ENCODE data around the gene CISD3. TPM values are rescaled to one million over a fixed set of nuclear protein-coding genes. Genes with fewer than 3 reads are reported as not detected.

The CISD3 gene
- total RNA-seq, 2 donors from 2014 or later, result 24.7 to 27.4 TPM

DNA sequence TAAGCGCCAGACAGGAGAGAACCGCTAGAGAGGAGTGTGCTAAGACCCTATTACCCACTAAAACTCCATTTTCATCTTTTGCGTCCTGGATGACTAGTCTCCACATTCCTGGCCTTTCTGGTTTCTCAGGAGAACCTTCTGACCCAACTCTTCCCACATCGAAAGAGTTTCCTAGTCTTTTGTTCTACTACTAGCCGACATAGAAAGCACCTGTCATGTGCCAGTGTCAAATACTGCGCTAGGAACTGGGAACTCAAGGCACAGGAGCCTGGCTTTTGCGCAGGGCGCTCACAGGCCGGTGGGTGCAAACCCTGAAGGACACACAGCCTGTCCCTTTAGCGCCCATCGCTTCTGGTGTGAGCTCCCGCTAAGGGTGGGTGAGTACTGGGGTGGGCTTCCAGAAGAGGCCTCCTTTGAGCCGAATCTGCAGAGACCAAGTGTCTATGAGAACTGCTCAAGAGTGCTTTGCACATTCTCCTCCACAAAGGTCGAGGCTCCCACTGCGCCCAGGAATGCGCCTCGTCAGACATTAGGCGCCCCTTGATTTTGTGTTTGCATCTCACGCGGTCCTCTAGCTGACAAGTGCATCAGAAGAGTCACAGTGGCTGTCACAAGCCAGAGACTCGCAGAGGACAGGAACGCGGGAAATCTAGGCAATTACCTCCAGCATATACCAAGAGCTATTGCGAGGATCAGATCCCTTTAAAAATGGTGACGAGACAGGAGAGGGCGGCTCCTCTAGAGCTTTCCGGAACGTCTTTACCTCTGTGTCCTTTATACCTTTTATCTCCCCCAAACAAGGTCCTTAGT is 20.4 kb downstream of the CISD3 start:
- DNase-seq (ENCODE audit: low spot score), result no peak
- intact Hi-C loops (cut with DNase I), result no loop called here

DNA sequence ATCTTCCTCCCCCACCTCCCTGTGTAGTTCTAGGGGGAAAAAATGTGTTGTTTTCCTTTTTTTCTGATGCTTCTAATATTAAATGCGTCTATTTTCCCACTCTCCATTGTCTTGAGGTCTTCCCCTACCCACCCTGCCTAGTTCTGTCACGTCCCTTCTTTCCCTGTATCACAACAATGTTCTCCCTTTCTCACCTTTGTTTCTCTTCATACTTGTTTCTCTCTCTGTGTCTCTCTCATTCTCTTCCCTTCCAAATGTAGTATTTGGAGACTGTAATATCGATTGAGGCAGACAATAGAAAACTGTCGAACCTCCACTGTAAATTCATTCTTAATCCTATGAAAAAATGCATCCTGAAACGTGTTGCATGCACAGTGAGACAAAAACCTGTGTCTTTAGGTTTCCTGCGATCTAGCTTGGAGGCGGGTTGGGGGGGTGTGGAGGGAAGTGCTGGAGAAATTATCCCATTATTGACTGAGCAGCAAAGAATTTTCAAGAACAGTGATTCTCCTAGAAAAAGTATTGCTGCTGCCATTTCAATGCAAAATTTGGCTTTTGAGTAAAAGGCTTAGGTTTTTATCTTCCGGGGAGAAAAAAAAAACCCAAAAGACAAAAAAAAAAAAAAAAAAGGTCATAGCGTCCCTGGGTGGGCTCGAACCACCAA is 21.1 kb downstream of the CISD3 start:
- intact Hi-C loops (cut with DNase I), result no loop called here
- DNase-seq (ENCODE audit: low spot score), result no peak

DNA sequence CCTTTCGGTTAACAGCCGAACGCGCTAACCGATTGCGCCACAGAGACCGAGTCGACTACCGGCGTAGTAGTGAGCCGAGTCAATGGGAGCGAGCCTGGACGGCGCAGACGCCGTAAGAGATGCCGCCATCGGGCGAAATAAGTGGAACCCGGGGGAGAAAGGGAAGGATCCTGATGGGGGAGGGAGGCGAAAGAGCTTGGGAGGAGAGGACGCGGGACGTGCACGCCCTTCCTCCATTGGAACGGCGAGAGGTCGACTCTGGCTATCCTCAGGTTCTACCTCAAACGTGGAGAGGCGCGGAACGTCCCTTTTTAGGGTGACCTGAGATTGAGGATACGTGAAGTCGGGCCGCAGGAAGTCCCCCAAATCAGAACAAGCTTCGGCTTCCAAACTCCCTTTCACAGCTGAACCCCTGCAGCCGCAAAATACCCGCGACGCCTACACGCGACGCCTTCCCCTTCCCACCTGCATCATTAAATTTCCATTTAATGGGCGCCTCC is 21.7 kb downstream of the CISD3 start:
- intact Hi-C loops (cut with DNase I), result no loop called here
- peak; percentile 94 for DNase-seq (ENCODE audit: low spot score)

DNA sequence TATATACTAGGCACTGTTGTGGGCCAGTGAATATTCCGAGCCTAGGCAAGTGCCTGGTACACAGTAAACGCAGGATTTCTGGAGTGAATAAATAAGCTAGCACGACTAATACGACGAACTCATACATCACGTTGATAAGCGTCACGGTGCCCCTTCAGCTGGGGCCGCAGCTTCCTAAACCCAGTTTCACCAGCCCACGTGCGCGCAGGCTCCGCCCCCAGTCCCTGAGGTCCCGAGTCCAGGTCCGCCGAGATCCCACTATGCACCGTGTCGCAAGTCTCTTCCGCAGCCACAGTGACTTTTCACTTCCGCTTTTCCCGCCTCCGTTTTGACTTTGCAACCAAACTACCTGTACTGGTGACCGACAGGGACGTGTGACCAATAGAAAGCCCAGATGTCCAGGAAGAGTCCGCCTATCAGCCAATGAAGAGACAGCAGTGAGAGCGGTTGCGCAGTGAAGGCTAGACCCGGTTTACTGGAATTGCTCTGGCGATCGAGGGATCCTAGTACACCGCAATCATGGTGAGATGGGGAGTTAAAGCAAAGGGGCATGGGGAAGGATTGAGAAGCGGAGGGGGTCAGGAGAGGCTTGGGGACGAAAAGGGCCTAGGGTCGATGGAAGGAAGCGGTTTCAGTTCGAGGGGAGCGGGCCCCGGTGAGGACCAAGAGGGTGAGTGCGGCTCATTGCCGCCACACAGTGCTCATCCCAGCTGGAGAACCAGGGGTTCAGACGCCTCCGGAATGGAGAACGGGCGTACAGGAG is 22.3 kb downstream of the CISD3 start, which contains the start of gene PSMB3:
PSMB3 (plus strand) TSS at position 434 of the 763 bp plus-strand sequence; CDS start at position 520, 86 bp downstream.
- intact Hi-C loops (cut with DNase I), result no loop called here
- DNase-seq (ENCODE audit: low spot score), result peak; percentile 98

DNA sequence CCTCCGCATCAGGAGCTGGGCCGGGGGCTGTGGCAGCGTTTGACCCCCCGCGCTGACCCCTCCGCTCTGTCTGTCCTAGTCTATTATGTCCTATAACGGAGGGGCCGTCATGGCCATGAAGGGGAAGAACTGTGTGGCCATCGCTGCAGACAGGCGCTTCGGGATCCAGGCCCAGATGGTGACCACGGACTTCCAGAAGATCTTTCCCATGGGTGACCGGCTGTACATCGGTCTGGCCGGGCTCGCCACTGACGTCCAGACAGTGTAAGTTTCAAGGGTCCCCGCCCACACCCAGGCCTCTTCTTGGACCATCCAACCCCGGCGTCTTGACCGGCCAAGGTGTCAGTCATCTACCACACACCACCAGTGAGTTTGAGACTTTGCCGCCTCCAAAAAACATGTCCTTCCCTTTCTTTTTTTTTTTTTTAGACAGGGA is 22.9 kb downstream of the CISD3 start:
- no peak for DNase-seq (ENCODE audit: low spot score)
- intact Hi-C loops (cut with DNase I), result no loop called here

DNA sequence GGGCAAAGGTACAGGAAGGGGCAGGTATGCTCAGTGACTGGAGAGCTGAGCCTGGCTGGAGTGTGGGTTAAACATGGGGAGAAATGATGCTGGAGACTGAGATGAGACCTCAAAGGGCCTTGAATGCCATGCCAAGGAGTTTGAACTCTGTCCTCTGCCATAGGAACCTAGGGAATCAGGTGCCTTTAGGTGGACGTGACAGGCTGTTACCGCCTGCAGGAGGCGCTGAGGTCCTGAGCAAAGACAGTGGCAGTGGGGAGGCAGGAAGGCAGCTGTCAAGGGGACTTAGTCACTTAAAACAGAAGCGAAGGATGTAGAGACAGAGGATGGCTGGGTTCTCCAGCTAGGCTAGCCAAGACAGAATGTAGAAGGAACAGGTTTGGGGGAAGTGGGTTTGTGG is 31.5 kb downstream of the CISD3 start:
- intact Hi-C loops (cut with DNase I), result no loop called here
- no peak for DNase-seq (ENCODE audit: low spot score)

DNA sequence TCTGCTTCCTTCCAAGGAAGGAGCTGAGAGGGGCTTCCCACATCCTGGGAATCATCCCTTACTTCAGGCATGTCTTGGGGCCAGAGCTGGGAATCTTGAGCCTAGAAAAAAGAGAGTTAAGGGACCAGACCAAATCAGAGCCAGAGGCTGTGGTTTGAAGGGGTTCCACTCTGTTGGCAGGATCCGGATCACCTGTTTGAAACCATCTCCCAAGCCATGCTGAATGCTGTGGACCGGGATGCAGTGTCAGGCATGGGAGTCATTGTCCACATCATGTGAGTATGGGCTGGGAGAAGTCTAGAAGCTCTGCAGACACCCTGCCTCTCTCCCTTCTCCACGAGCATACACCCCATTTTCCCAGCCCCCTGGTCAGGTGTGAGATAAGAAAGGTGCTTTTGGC is 32.1 kb downstream of the CISD3 start:
- DNase-seq (ENCODE audit: low spot score), result no peak
- intact Hi-C loops (cut with DNase I), result no loop called here

DNA sequence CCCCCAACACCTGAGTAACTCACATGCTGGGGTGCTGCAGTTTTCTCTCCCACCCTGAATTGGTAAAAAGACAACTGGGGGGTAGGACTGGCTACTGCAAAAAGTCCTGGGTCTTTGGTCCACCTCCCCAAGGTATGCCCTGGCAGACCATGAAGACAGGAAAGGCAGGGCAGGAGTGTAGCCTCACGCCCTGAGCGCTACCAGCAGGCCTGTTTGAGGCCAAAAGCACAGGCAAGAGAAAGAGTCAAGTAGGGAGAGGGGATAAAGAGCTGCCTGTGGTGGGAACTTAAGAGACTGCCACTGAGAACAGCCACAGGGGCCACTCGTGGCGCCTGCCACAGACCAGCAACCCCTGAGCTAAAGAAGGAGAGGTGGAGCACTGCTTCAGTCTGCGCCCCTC is 36.2 kb downstream of the CISD3 start:
- intact Hi-C loops (cut with DNase I), result no loop called here
- DNase-seq (ENCODE audit: low spot score), result no peak

DNA sequence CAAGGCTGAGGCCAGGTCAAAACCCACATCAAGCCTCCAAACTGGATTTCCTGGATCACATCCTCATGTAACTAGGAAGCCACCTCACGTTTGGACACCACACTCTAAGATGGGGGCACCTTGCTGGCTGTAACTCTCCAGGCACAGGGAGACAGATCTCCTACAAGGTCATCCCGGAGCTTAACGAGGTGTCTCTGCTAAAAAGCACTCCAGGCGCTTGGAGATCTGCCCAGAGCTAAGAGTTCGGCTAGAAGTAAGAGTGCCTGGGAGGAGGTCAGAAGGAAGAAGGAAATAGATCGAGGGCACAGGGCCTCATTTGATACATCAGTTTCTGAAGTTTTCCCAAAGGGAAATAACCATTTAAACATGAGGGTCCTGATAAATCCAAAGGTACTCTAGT is 38.3 kb downstream of the CISD3 start:
- intact Hi-C loops (cut with DNase I), result no loop called here
- DNase-seq (ENCODE audit: low spot score), result no peak

DNA sequence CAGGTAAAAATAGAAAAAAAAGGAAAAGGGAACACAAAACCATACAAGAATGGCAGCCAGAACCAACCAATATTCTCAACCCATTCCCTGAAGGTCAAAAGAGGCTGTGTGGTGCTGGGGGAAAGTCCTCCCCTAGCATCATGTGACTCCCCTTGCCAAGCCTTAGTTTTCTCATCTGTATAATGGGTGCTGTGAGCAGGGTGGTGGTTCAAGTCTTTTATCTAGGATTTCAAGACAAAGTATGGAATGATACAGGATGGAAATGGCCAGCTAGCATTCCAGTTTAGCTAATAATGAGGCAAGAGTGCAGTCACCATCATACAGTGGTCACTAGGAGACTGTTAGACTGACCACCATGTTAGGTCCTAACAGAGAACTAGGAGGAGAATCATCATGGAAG is 43.1 kb downstream of the CISD3 start:
- intact Hi-C loops (cut with DNase I), result loop anchor here in 1 of 2 donors (10.0 kb wide), 1 partner anchor 422 kb away; the partner anchor contains the start of gene CACNB1
- no peak for DNase-seq (ENCODE audit: low spot score)

DNA sequence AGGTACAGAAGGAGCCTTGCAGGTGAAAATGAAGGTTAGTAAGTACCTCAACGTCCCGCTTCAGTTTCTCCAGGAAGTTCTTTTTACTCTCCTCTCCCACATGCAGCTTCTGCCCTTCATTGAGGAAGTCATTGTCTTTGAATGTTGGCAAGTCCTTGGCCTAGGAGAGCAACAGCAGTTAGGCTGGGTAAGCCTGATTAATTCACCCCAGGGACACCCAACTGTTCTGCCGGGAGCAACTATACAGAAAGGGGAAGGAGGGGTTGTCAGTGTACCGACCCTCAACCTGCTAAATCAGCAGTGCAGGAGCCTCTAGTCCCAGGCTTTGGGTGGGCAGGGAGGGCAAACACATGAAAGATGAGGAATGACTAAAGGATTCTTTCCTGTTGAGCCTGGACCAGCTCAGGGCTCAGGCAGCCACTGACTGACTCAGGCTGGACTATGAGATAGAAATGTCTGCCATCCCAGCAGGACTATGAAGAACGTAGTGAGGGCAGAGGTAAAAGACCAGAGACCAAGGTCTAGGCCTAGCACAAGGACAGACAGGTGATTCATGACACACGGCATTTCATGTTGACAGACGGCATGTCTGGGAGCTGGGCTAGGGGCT is 47.6 kb downstream of the CISD3 start:
- intact Hi-C loops (cut with DNase I), result loop anchor here in 1 of 2 donors (10.0 kb wide), 1 partner anchor 417 kb away; the partner anchor contains the start of gene CACNB1
- no peak for DNase-seq (ENCODE audit: low spot score)

DNA sequence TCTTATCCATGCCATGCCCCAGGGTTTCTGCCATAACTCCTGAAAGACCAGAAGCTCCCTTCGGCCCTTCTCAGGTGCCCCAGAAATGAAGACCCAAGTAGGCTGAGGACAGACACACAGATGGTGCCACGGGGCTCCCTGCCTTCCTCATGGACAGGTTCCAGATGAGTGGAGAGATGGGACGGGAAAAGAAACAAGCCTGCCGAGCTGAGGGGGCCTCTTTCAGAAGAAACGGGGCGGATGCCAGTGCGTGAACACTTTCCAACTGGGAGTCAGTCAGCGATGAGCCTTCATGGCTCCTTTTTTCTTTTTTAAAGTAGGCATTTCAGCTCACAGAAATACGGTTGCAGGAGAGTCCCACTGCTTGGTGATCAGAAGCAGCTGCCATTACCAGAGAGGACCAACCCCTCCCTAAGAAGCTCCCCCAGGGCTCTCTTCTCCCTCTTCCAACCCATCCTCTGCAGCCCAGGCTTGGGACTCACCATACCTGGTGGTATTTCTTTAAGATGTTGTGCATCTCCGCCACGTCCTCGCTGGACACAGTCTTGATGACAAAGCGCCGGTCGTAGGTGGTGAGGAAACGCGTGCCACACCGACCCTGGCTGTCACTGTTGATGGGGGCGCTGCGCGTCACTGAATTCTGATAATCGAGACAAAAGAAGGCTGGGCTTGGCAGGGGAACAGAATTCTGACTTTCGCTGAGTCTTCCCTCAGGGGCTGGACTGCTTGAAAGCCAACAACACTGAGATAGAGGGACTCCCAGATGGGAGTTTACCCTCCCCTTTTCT is 50.0 kb downstream of the CISD3 start:
- DNase-seq (ENCODE audit: low spot score), result no peak
- intact Hi-C loops (cut with DNase I), result loop anchor here in 1 of 2 donors (10.0 kb wide), 1 partner anchor 415 kb away; the partner anchor contains the start of gene CACNB1

DNA sequence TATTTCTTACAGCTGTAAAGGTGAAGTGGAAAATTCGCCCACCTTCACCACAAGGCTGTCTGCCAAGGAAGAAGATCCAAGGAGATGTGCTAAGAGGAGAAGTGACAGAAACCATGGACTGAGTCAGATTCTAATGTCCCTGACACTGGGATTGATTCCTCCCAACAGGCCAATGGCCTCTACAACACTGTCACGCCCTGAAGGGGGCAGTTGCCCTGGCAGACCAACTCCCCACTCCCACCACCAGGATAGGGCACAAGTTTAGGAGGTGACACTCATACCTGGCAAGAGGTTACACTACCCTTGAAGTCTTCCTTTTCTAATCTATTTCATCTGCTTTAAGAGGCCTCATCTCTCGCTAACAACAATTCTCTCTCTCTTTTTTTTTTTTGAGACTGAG is 53.1 kb downstream of the CISD3 start:
- intact Hi-C loops (cut with DNase I), result no loop called here
- no peak for DNase-seq (ENCODE audit: low spot score)

Small RNAs within 50 kb of the gene (microRNA-seq; reads per million reads assigned to microRNA genes)
- gene MIR4726 (ENCODE audit: borderline microRNAs expressed in 2 of 2) (0 to 0.97 reads per million in 2 donors), gene MIR4734 (ENCODE audit: borderline microRNAs expressed in 2 of 2) (0 reads per million in 2 donors)

Other genes starting within 250 kb of the CISD3 start
- gene SRCIN1, start 124.4 kb upstream of the CISD3 start, total RNA-seq, result 1 to 10 TPM in 1 of 2 donors, under 1 TPM in 1; 0.93 to 1.2 TPM
- 1 to 10 TPM; 1.6 to 2.6 TPM for gene EPOP, start 55.4 kb upstream of the CISD3 start, total RNA-seq
- 10 to 100 TPM; 79.7 to 82.4 TPM for gene MLLT6, start 25.1 kb upstream of the CISD3 start, total RNA-seq
- 10 to 100 TPM; 51.3 to 53.9 TPM for gene PCGF2, start 18.0 kb downstream of the CISD3 start, total RNA-seq
- gene PSMB3, start 22.4 kb downstream of the CISD3 start, total RNA-seq, result 100 to 1,000 TPM; 133 to 137 TPM
- gene PIP4K2B, start 69.2 kb downstream of the CISD3 start, total RNA-seq, result 10 to 100 TPM; 38.7 to 45.7 TPM
- gene CWC25, start 95.0 kb downstream of the CISD3 start, total RNA-seq, result 10 to 100 TPM; 13.6 to 14.9 TPM
- 1,000 to 10,000 TPM; 1,179 to 1,230 TPM for gene RPL23, start 123.4 kb downstream of the CISD3 start, total RNA-seq
- 100 to 1,000 TPM in 1 of 2 donors, 10 to 100 TPM in 1; 95.2 to 119 TPM for gene LASP1, start 139.7 kb downstream of the CISD3 start, total RNA-seq
- not detected for gene FBXO47, start 237.1 kb downstream of the CISD3 start, total RNA-seq